Activated CD8-positive, alpha-beta T cell treated with anti-CD3 and anti-CD28 coated beads, Interleukin-2, amount 10 ng/mL, durations not matched to agents 7 days and 5 days (primary cell): ENCODE results near the gene CCDC121. TPM values are rescaled to one million over a fixed set of nuclear protein-coding genes. Genes with fewer than 3 reads are reported as not detected.

Experiments
- ATAC-seq: fragments of 150-1000 bp; cut with Tn5 transposase; one replicate; pipeline ENCODE4 v1.10.0; 2021; ENCODE audit warnings: moderate library complexity
- CTCF ChIA-PET: fragments of 350-600 bp; sonication (Branson Sonifier 250); formaldehyde crosslinking; loops from one replicate; lab custom pipeline; 2021; ENCODE audit warnings: antibody characterized with exemption; lab: Charles Lee
- POLR2A ChIA-PET: fragments of 350-600 bp; sonication (Branson Sonifier 250); formaldehyde crosslinking; loops from one replicate; lab custom pipeline; 2021; ENCODE audit warnings: antibody characterized with exemption; lab: Charles Lee
- DNase-seq: peaks from one replicate; pipeline ENCODE4 v3.0.0-alpha.2; 2020
- H3K27ac Mint-ChIP-seq: one replicate; pipeline ENCODE4 v1.8.0; 2021; ENCODE audit warnings: mild to moderate bottlenecking, mixed read lengths
- H3K27me3 Mint-ChIP-seq: one replicate; pipeline ENCODE4 v1.8.0; 2021; ENCODE audit warnings: low read depth, mixed read lengths
- H3K36me3 Mint-ChIP-seq: one replicate; pipeline ENCODE4 v1.8.0; 2021; ENCODE audit warnings: low read depth, mixed read lengths
- H3K4me1 Mint-ChIP-seq: one replicate; pipeline ENCODE4 v1.8.0; 2021; ENCODE audit warnings: low read depth, mixed read lengths
- H3K4me3 Mint-ChIP-seq: one replicate; pipeline ENCODE4 v1.8.0; 2021; ENCODE audit warnings: mild to moderate bottlenecking, mixed read lengths
- H3K9me3 Mint-ChIP-seq: one replicate; pipeline ENCODE4 v1.8.0; 2022; ENCODE audit warnings: mixed read lengths; ENCODE audit not compliant: insufficient read depth
- total RNA-seq, 2 experiments: library from RNA; stranded (reverse); gene quantifications; one replicate each; pipeline ENCODE4 v1.2.3, GENCODE V29; 2021

CCDC121 gene
- total RNA-seq, 2 experiments from 2014 or later, result 1.5 to 1.6 TPM

- no peak for ATAC-seq
- DNase-seq, result no peak
- Mint-ChIP-seq H3K4me3 (no peak overlapping the region), H3K9me3 (no peaks in the 10 kb centered on the region), H3K36me3 (peaks cover 62% of the 10 kb centered on the region), H3K27ac (no peak overlapping the region), H3K4me1 (peaks cover 6% of the 10 kb centered on the region), H3K27me3 (no peaks in the 10 kb centered on the region)
- ChIA-PET CTCF (interaction anchor here (1.2 to 2.7 kb wide), 2 partner anchors 8 to 28 kb away, joined by 3 to 13 read pairs; no protein-coding TSS in a partner anchor), POLR2A (interaction anchor here (0.7 kb wide), 1 partner anchor 8 kb away, joined by 4 read pairs; the partner anchor contains the start of genes SLC4A1AP and SUPT7L)
Observed at GRCh38 chr2:27655155-27655951, 26.5 kb upstream of the CCDC121 start.

- H3K27ac Mint-ChIP-seq, result no peak overlapping the region
- DNase-seq (no peak), ATAC-seq (peak; percentile 8)
- no peak overlapping the region for H3K4me3 Mint-ChIP-seq
- ChIA-PET CTCF (interaction anchor here (2.3 kb wide), 1 partner anchor 30 kb away, joined by 6 read pairs; no protein-coding TSS in a partner anchor), POLR2A (interaction anchor here (0.6 to 1.1 kb wide), 3 partner anchors 10 to 1120 kb away, joined by 3 read pairs; partner anchors contain the start of genes SLC4A1AP and SUPT7L)
- H3K9me3 Mint-ChIP-seq, result no peaks in the 10 kb centered on the region
- no peaks in the 10 kb centered on the region for H3K4me1 Mint-ChIP-seq
- no peaks in the 10 kb centered on the region for H3K27me3 Mint-ChIP-seq
- peaks cover 60% of the 10 kb centered on the region for H3K36me3 Mint-ChIP-seq
Observed at GRCh38 chr2:27653397-27653796, 24.6 kb upstream of the CCDC121 start.

DNA sequence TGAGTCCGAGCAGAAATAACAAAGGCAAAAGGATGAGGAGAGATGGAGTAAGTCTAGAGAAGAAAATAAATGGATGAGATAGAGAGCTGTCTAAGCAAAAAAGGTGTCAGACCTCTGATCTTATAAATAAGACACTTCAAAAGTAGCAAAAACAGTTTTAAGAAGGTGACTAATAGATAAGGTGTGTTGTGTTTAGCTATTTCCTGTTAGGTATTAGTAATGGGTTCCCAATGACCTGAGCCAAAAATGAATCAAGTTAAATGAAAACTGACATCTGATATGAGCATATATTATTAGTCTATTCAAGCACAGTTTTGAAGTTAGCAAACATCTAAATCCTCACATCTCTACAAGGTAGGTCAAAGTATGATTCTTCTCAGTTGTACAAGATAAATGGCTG is 24.0 kb upstream of the CCDC121 start:
- DNase-seq (no peak), ATAC-seq (no peak)
- Mint-ChIP-seq H3K9me3 (no peaks in the 10 kb centered on the region), H3K4me1 (no peaks in the 10 kb centered on the region), H3K4me3 (no peak overlapping the region), H3K36me3 (peaks cover 60% of the 10 kb centered on the region), H3K27ac (no peak overlapping the region), H3K27me3 (no peaks in the 10 kb centered on the region)
- ChIA-PET POLR2A (interaction anchor here (1.1 kb wide), 1 partner anchor 11 kb away, joined by 3 read pairs; the partner anchor contains the start of genes SLC4A1AP and SUPT7L), CTCF (interaction anchor here (2.3 kb wide), 1 partner anchor 31 kb away, joined by 6 read pairs; no protein-coding TSS in a partner anchor)

DNA sequence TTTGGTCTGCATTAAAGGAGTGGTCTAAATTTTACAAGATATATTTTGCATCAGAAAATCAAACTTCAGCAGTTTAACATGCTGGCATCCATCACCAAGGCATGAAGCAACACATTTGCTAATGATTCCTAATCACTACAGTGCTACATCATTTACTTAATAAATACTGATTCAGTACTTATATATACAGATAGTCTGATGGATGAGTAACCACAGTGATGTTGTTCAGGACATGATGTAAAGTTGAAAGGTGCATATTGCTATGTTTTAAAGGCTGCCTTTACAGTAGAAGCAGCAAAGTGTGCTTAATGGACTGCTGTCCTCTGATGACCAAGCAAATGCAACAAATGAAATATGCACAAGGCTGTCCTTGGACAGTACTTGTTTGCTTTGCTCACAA is 23.5 kb upstream of the CCDC121 start:
- Mint-ChIP-seq H3K36me3 (peaks cover 62% of the 10 kb centered on the region), H3K27ac (no peak overlapping the region), H3K4me3 (no peak overlapping the region), H3K9me3 (no peaks in the 10 kb centered on the region), H3K4me1 (no peaks in the 10 kb centered on the region), H3K27me3 (no peaks in the 10 kb centered on the region)
- no peak for ATAC-seq
- DNase-seq, result no peak
- ChIA-PET POLR2A (interaction anchor here (1.6 kb wide), 1 partner anchor 11 kb away, joined by 4 read pairs; the partner anchor contains the start of gene SUPT7L), CTCF (interaction anchor here (2.3 kb wide), 1 partner anchor 31 kb away, joined by 6 read pairs; no protein-coding TSS in a partner anchor)

GRCh38 chr2:27651056-27651455 is 22.2 kb upstream of the CCDC121 start:
- Mint-ChIP-seq H3K4me3 (no peak overlapping the region), H3K27ac (no peak overlapping the region), H3K27me3 (no peaks in the 10 kb centered on the region), H3K4me1 (no peaks in the 10 kb centered on the region), H3K9me3 (no peaks in the 10 kb centered on the region), H3K36me3 (peaks cover 62% of the 10 kb centered on the region)
- POLR2A ChIA-PET, result interaction anchor here (1.6 kb wide), 1 partner anchor 12 kb away, joined by 4 read pairs; the partner anchor contains the start of gene SUPT7L
- ATAC-seq, result no peak
- CTCF ChIA-PET, result interaction anchor here (1.1 to 1.4 kb wide), 2 partner anchors 12 to 33 kb away, joined by 3 to 5 read pairs; partner anchors contain the start of genes SLC4A1AP and SUPT7L
- DNase-seq, result no peak

DNA sequence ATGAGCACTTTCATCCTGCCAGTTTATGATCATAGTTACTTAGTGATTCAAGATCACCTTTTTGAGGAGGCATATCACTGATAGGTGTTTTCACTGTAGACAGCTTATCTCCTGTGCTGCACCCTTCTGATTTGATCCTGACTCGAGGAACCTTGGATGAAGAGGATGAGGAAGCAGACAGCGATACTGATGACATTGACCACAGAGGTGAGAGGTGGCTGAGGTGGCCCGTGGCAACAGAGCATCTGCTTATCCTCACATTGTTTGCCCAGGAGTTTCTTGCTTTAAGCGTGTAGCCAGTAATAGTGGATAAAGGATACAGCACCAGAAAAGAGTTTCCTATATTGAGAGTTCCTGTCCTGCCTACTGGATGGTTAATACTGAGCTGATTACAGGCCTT is 18.9 kb upstream of the CCDC121 start:
- Mint-ChIP-seq H3K27me3 (no peaks in the 10 kb centered on the region), H3K9me3 (no peaks in the 10 kb centered on the region), H3K4me1 (no peaks in the 10 kb centered on the region), H3K27ac (peak overlapping the region; percentile 41), H3K4me3 (no peak overlapping the region), H3K36me3 (peaks cover 45% of the 10 kb centered on the region)
- DNase-seq, result no peak
- ChIA-PET POLR2A (interaction anchor here (1.0 to 1.9 kb wide), 2 partner anchors 16 to 63 kb away, joined by 3 to 5 read pairs; partner anchors contain the start of genes SLC4A1AP and SUPT7L), CTCF (interaction anchor here (1.0 to 2.5 kb wide), 2 partner anchors 8 to 36 kb away, joined by 3 to 12 read pairs; no protein-coding TSS in a partner anchor)
- no peak for ATAC-seq

GRCh38 chr2:27647289-27647688 is 18.5 kb upstream of the CCDC121 start:
- Mint-ChIP-seq H3K9me3 (no peaks in the 10 kb centered on the region), H3K36me3 (peaks cover 42% of the 10 kb centered on the region), H3K27ac (peak overlapping the region; percentile 41), H3K4me3 (no peak overlapping the region), H3K4me1 (no peaks in the 10 kb centered on the region), H3K27me3 (no peaks in the 10 kb centered on the region)
- ATAC-seq, result no peak
- POLR2A ChIA-PET, result interaction anchor here (1.0 to 2.1 kb wide), 3 partner anchors 16 to 62 kb away, joined by 3 to 5 read pairs (median 5); partner anchors contain the start of genes SLC4A1AP and SUPT7L
- CTCF ChIA-PET, result interaction anchor here (1.0 to 2.5 kb wide), 3 partner anchors 8 to 36 kb away, joined by 3 to 12 read pairs (median 5); no protein-coding TSS in a partner anchor
- DNase-seq, result no peak

DNA sequence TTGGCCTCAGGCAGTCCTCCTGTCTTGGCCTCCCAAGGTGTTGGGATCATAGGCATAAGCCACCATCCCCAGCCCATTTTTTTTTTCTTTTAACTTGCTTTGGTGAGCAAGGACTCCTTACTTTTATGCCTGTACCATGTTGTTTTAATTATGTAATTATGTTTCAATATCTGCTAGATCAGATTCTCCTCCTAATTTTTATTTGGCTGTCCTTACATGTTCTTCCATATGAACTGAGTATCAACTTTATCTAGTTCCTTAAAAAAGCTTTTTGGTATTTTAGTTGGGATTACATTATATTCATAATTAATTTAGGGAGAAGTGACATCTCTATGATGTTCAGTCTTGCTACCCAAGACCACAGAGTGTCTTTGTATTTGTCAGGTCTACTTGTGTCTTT is 16.4 kb upstream of the CCDC121 start:
- POLR2A ChIA-PET, result interaction anchor here (2.1 kb wide), 1 partner anchor 19 kb away, joined by 5 read pairs; the partner anchor contains the start of genes SLC4A1AP and SUPT7L
- DNase-seq, result no peak
- H3K4me3 Mint-ChIP-seq, result no peak overlapping the region
- H3K9me3 Mint-ChIP-seq, result no peaks in the 10 kb centered on the region
- CTCF ChIA-PET, result interaction anchor here (0.7 kb wide), 1 partner anchor 234 kb away, joined by 3 read pairs; no protein-coding TSS in a partner anchor
- no peaks in the 10 kb centered on the region for H3K27me3 Mint-ChIP-seq
- no peaks in the 10 kb centered on the region for H3K4me1 Mint-ChIP-seq
- H3K27ac Mint-ChIP-seq, result no peak overlapping the region
- no peak for ATAC-seq
- H3K36me3 Mint-ChIP-seq, result peaks cover 48% of the 10 kb centered on the region

- no peak for ATAC-seq
- ChIA-PET POLR2A (interaction anchor here (1.1 kb wide), 1 partner anchor 13 kb away, joined by 3 read pairs; no protein-coding TSS in a partner anchor), CTCF (interaction anchor here (4.1 kb wide), 1 partner anchor 43 kb away, joined by 24 read pairs; no protein-coding TSS in a partner anchor)
- Mint-ChIP-seq H3K4me3 (no peak overlapping the region), H3K4me1 (peaks cover 19% of the 10 kb centered on the region), H3K27ac (no peak overlapping the region), H3K27me3 (no peaks in the 10 kb centered on the region), H3K9me3 (no peaks in the 10 kb centered on the region), H3K36me3 (peaks cover 54% of the 10 kb centered on the region)
- no peak for DNase-seq
Observed at GRCh38 chr2:27640722-27641245, 12.0 kb upstream of the CCDC121 start.

DNA sequence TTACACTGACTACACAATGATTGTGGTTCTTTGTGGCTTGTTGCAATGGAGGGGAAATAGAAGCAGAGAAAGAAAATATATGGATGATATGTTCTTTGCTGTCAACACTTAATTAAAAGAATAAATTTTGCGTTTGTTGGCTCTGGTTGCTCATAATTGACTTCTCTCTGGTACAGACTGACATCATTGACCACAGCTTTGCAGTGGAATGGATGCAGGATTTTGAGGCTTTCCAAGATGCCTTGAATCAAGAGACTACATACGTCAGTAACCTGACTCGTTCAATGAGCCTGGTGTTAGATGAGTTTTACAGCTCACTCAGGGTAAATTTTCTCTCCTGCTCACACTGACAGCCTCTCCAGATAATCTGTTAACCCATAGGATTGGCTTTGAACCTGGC is 9.9 kb upstream of the CCDC121 start:
- ChIA-PET POLR2A (interaction anchor here (1.0 to 1.5 kb wide), 3 partner anchors 11 to 229 kb away, joined by 3 to 5 read pairs (median 4); partner anchors contain the start of genes CCDC121, GPN1, PPM1G and SLC4A1AP), CTCF (interaction anchor here (1.5 to 4.1 kb wide), 2 partner anchors 8 to 45 kb away, joined by 5 to 24 read pairs; no protein-coding TSS in a partner anchor)
- Mint-ChIP-seq H3K36me3 (peaks cover 62% of the 10 kb centered on the region), H3K27me3 (no peaks in the 10 kb centered on the region), H3K27ac (peak overlapping the region; percentile 83), H3K9me3 (no peaks in the 10 kb centered on the region), H3K4me1 (peaks cover 21% of the 10 kb centered on the region), H3K4me3 (no peak overlapping the region)
- DNase-seq, result no peak
- no peak for ATAC-seq
